ENCODE measurements around the gene CDC7. TPM values are rescaled to one million over a fixed set of nuclear protein-coding genes. Genes with fewer than 3 reads are reported as not detected.
A peak's percentile ranks its signal among the peaks of the same experiment; 100 is the strongest.

The CDC7 gene
- total and polyA plus RNA-seq, 9 of the 15 experiments (the other 6 are each of a cell fraction or from before 2014, with no cell fraction given), result 22.3 to 66.8 (median 44.2) TPM

DNA sequence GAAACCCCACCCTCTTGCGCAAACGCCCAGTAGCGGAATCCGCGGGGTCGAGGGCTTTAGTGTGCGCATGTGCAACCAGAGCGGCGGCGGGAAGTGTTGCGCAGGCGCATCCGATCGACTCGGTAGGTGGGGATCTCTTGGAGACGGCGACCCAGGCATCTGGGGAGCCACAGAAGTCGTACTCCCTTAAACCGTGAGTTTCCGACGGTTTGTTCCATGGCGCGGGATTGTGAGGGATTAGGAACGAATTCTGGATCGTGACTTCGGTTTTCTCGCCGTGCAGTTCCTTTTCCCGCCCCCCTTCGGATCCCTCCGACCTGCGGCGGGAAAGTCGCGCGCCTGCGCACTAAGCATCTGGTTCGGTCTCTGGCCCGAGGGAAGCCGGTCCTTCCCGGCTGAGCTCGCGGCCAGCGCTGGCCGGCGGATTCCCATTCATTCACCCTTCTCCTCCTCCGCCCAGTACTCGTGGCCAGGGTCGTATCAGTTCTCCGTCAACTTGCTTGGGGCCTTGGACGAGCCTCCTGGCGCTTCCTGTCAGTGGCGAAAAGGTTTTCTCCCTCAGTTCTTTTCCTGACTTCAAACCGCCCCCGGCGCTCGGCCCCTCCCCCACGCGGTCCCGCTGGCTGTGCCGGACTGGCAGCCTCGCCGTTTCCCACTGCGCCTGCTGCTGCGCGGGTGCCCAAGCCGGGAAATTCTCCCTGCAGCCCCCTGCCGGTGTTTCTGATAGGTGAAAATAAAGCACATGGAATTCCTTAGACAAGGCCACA is at the start of gene CDC7 (continued):
- TF ChIP-seq PBX2 (CRISPR knock-in tag; IDR thresholded peaks at IDR 0.05; ENCODE audit: low read depth), result no peak
- TF ChIP-seq PBX2 (tag; conservative IDR thresholded peaks at IDR 0.05; ENCODE audit: low read depth), result no peak
- peak; percentile 20 to 21; a peak in 1 of 4 replicates for TF ChIP-seq TEAD1 (CRISPR knock-in tag; IDR thresholded peaks at IDR 0.05)
- no peak; a peak in 1 of 4 replicates for TF ChIP-seq ZMIZ1 (IDR thresholded peaks at IDR 0.05; ENCODE audit: low read depth in 2 of 2, low read length in 2 of 2)
- TF ChIP-seq EP400 (IDR thresholded peaks at IDR 0.05), result peak; percentile 93
- no peak for TF ChIP-seq RBM17 (IDR thresholded peaks at IDR 0.05; ENCODE audit: borderline replicate concordance, low read depth, low read length)
- peak; percentile 46; the same call in 1 of the 2 replicates for TF ChIP-seq SP1 (CRISPR knock-in tag; IDR thresholded peaks at IDR 0.05)
- no peak for TF ChIP-seq ZNF354B (CRISPR knock-in tag; IDR thresholded peaks at IDR 0.05)
- no peak for TF ChIP-seq ZNF589 (CRISPR knock-in tag; IDR thresholded peaks at IDR 0.05; ENCODE audit: low read depth)
- TF ChIP-seq, protein P1, sequence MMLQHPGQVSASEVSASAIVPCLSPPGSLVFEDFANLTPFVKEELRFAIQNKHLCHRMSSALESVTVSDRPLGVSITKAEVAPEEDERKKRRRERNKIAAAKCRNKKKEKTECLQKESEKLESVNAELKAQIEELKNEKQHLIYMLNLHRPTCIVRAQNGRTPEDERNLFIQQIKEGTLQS (IDR thresholded peaks at IDR 0.05), result peak; percentile 70
- TF ChIP-seq, protein P1 (CRISPR knock-in tag; conservative IDR thresholded peaks at IDR 0.05), result no peak
- TF ChIP-seq NUFIP1 (IDR thresholded peaks at IDR 0.05; ENCODE audit: partially characterized antibody), result no peak
- TF ChIP-seq, protein P2, sequence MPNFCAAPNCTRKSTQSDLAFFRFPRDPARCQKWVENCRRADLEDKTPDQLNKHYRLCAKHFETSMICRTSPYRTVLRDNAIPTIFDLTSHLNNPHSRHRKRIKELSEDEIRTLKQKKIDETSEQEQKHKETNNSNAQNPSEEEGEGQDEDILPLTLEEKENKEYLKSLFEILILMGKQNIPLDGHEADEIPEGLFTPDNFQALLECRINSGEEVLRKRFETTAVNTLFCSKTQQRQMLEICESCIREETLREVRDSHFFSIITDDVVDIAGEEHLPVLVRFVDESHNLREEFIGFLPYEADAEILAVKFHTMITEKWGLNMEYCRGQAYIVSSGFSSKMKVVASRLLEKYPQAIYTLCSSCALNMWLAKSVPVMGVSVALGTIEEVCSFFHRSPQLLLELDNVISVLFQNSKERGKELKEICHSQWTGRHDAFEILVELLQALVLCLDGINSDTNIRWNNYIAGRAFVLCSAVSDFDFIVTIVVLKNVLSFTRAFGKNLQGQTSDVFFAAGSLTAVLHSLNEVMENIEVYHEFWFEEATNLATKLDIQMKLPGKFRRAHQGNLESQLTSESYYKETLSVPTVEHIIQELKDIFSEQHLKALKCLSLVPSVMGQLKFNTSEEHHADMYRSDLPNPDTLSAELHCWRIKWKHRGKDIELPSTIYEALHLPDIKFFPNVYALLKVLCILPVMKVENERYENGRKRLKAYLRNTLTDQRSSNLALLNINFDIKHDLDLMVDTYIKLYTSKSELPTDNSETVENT (CRISPR knock-in tag; IDR thresholded peaks at IDR 0.05), result peak; percentile 67; the same call in 1 of the 2 replicates
- TF ChIP-seq MYC (IDR thresholded peaks at IDR 0.05; ENCODE audit: low read depth, low read length), result peak; percentile 84
- TF ChIP-seq MYC (CRISPR knock-in tag; IDR thresholded peaks at IDR 0.05; ENCODE audit: borderline replicate concordance, low read depth), result peak; percentile 64; the same call in 1 of the 2 replicates
- TF ChIP-seq XRCC5 (IDR thresholded peaks at IDR 0.05; ENCODE audit: low read depth, low read length), result 0 out of 2 replicates have a peak, but pooled peaks have one; percentile 40
